Thymus (tissue), 11 donors: ENCODE measurements around the gene CHI3L2. TPM values are rescaled to one million over a fixed set of nuclear protein-coding genes. Genes with fewer than 3 reads are reported as not detected.

Source experiments
- DNase-seq, 9 donors: peaks; one replicate each; pipeline ENCODE4 v3.0.0-alpha.2; 2013; ENCODE audit warnings: low spot score in 9 of 9, low read depth in 6 of 9, missing footprints in 1 of 9
- H3K27ac ChIP-seq, 2 donors: one replicate each; pipeline ENCODE4 v1.5.1; 2013; ENCODE audit warnings: control low read depth in 1 of 2, low read depth in 1 of 2, low read length in 1 of 2, mild to moderate bottlenecking in 1 of 2, moderate library complexity in 1 of 2
- H3K27me3 ChIP-seq, 2 donors: one replicate each; pipeline ENCODE4 v1.5.1; 2013; ENCODE audit warnings: low read length in 1 of 2; ENCODE audit not compliant: control insufficient read depth in 2 of 2, insufficient read depth in 1 of 2
- H3K36me3 ChIP-seq, 2 donors: one replicate each; pipeline ENCODE4 v1.5.1; 2013; ENCODE audit warnings: low read length in 1 of 2, mild to moderate bottlenecking in 1 of 2, moderate library complexity in 1 of 2; ENCODE audit not compliant: control insufficient read depth in 2 of 2, insufficient read depth in 2 of 2
- H3K4me1 ChIP-seq, 2 donors: one replicate each; pipeline ENCODE4 v1.5.1; 2013; ENCODE audit warnings: low read length in 2 of 2; ENCODE audit not compliant: control insufficient read depth in 2 of 2, insufficient read depth in 2 of 2
- H3K4me3 ChIP-seq, 2 donors: one replicate each; pipeline ENCODE4 v1.5.1; 2013; ENCODE audit warnings: low read length in 2 of 2, control low read depth in 1 of 2, mild to moderate bottlenecking in 1 of 2
- H3K9me3 ChIP-seq, 2 donors: one replicate each; pipeline ENCODE4 v1.5.1; 2013; ENCODE audit warnings: low read length in 1 of 2, mild to moderate bottlenecking in 1 of 2; ENCODE audit not compliant: control insufficient read depth in 2 of 2, insufficient read depth in 1 of 2
- WGBS: extraction: QIAGEN DNeasy Blood & Tissue Kit; methylation state at CpG from one replicate; pipeline ENCODE4 v1.1.7; 2013; 5-methylcytosine and 5-hydroxymethylcytosine counted together
- polyA plus RNA-seq: library from polyadenylated mRNA; stranded (reverse); fragments of 200-250 nt; gene quantifications from one replicate; pipeline ENCODE4 v1.2.3, GENCODE V29; 2013
- total RNA-seq: library from RNA; stranded (reverse); fragments of 120-200 nt; gene quantifications from one replicate; pipeline ENCODE4 v1.2.4, GENCODE V29; 2013
- donor health status: healthy.

The CHI3L2 gene
- total and polyA plus RNA-seq, 2 donors = 190 to 291 TPM

- Histone ChIP-seq H3K4me3 (peak overlapping the region; percentile 33), H3K36me3 (no peaks in the 10 kb centered on the region), H3K27ac (peak overlapping the region; percentile 89 to 90), H3K9me3 (no peaks in the 10 kb centered on the region), H3K4me1 (peaks cover 69 to 88% of the 10 kb centered on the region in 2 donors), H3K27me3 (no peaks in the 10 kb centered on the region)
- 30% methylated on average over 10 of the region's 10 CpGs for WGBS
- peak in 5 of 9 donors; percentile 70 to 86 (median 77) for DNase-seq
These were observed 5.0 kb upstream of the CHI3L2 start for GRCh38 chr1:111222308-111223125.

DNA sequence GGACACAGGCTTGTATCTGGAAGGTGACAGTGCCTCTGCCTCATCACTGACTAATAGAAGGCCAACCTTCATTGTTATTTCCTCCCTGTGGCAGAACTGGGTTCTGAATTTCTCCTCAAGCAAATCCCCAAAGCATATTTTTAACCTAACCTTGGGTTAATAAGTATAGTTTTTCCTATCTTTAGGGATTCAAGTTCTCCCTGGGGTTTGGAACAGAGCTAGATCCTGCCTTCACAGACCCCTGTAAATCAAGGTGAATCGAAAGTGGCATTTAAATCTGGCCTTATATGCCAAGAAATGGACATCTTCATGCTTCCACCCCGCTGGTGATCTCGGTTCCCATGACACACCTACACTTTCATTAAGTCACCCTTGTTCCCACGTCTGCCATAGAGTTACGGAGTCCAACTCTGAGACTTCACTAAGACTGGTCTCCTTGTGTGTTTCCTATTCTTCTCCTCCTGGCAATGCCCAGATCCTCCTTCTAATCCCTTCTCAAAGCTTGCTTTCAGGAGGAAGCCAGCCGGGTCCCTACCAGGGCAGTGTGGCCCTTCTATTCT lies 4.3 kb upstream of the CHI3L2 start:
- Histone ChIP-seq H3K4me3 (no peak overlapping the region), H3K36me3 (no peaks in the 10 kb centered on the region), H3K4me1 (peaks cover 72 to 90% of the 10 kb centered on the region in 2 donors), H3K9me3 (no peaks in the 10 kb centered on the region), H3K27ac (peak overlapping the region; percentile 61 to 64), H3K27me3 (no peaks in the 10 kb centered on the region)
- WGBS = 90% methylated on average over 6 of the region's 6 CpGs
- DNase-seq = no peak

DNA sequence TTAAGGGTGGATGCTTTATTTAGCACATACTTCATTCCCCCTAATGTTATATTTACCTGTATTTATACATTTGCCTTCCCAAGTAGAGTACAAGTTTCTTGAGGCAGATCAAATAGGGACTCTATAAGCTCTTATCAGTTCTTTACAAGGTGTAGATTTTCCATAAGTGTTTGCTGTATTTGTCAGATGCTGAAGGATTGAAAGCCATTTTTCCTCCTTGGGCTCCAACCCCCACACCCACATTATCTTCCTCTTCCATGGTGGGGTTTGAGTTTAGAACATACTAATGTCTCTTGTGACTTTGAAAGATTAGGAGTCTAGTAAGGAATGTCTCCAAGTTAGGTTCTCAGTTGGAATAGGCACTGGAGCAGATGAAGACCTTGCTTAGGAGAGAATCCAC lies 2.4 kb upstream of the CHI3L2 start:
- Histone ChIP-seq H3K4me3 (peak overlapping the region; percentile 23 to 37), H3K4me1 (peaks cover 68 to 88% of the 10 kb centered on the region in 2 donors), H3K27ac (peak overlapping the region; percentile 92 to 99), H3K9me3 (peaks cover 0 to 4% of the 10 kb centered on the region in 2 donors), H3K27me3 (no peaks in the 10 kb centered on the region), H3K36me3 (no peaks in the 10 kb centered on the region)
- DNase-seq = no peak

DNA sequence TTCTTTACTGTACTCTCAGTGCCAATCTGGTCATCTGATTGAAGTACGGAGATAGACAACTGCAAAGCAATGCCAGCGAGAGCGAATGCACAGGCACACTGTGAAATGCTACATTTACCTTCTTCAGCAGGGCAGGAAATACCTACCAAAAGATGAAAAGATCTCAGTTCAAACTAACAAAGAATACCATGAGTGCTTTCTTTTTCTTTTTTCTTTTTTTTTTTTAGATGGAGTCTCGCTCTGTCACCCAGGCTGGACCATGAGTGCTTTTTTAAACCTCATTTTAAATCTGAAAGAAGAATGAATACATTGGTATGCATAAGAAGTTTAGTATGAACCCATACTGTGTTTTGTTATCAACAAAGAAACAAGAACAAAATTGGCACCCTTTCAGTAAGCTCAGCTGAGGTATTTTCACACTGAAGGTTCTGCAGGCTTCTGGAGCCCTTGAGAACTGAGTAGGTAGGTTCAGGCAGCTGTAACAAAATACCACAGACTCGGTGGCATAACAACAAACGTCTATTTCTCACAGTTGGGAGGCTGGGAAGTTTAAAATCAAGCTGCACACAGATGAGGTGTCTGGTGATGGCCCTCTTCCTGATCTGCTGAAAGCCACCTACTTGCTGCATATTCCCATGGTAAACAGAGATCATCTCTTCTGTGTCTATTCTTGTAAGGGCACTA lies 1.7 kb upstream of the CHI3L2 start:
- DNase-seq = peak in 6 of 9 donors; percentile 76 to 92 (median 80)

DNA sequence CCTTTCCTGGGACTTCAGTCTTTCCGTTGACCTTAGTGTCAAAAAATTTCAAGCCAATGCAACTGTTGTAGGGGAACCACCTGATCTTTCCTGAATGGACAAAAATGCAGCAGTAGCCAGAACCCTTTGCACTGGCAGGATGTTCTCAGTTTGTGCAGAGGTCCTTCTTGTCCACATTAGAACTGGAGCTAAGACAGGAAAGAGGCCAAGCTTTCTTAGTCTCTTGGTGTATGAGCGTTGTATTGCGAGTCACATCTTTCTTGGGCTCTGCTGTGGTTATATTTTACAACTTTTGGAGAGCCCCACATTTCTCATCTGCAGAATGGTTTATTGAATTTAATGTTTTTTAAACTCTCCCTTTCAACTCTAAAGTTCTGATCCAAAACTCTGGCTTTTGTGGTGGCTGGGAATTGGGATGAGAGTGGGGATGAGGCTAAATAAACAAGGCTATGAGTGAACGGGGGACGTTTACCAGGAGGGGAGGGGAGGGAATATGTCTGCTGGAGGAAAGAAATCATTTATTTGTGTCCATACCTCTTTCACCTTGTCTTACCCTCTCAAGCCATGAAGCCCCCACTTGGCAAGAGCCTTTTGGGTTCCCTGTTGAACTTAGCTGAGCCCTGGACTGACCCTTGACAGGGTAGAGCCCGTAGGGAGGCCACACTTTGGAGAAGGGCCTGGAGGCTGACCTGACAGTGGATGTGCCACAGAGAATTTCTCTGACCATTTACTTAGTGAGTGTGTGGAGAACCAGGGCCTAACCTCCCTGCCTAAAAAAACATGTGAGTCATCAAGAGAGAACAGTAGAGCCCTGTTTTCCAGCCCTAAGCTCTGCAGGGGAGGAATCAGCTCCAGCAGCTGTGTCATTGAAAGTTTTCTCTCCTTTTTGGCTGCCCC lies 586 bp downstream of the CHI3L2 start:
- Histone ChIP-seq H3K4me3 (peak overlapping the region; percentile 3 to 4), H3K27me3 (no peaks in the 10 kb centered on the region), H3K9me3 (peaks cover 0 to 4% of the 10 kb centered on the region in 2 donors), H3K4me1 (peaks cover 53 to 73% of the 10 kb centered on the region in 2 donors), H3K36me3 (peaks cover 0 to 5% of the 10 kb centered on the region in 2 donors), H3K27ac (peak overlapping the region; percentile 97 to 99)
- 83% methylated on average over 6 of the region's 6 CpGs for WGBS
- peak in 1 of 9 donors; percentile 44 for DNase-seq

More for the DNA sequence above, 1.7 kb upstream of the CHI3L2 start:
- whole genome bisulfite sequencing = 4% methylated on average over 6 of the region's 6 CpGs
- Histone ChIP-seq H3K27ac (peak overlapping the region; percentile 97 to 99), H3K27me3 (no peaks in the 10 kb centered on the region), H3K36me3 (no peaks in the 10 kb centered on the region), H3K4me3 (peak overlapping the region; percentile 23 to 37), H3K4me1 (peaks cover 67 to 88% of the 10 kb centered on the region in 2 donors), H3K9me3 (peaks cover 0 to 4% of the 10 kb centered on the region in 2 donors)

- 92% methylated on average over 2 of the region's 2 CpGs for WGBS
- H3K27me3 ChIP-seq = no peaks in the 10 kb centered on the region
- H3K4me3 ChIP-seq = peak overlapping the region in 1 of 2 donors; percentile 4
- H3K27ac ChIP-seq = peak overlapping the region; percentile 97 to 99
- peaks cover 0 to 8% of the 10 kb centered on the region in 2 donors for H3K36me3 ChIP-seq
- DNase-seq = no peak
- peaks cover 0 to 4% of the 10 kb centered on the region in 2 donors for H3K9me3 ChIP-seq
- H3K4me1 ChIP-seq = peaks cover 50 to 68% of the 10 kb centered on the region in 2 donors
These were observed 1.2 kb downstream of the CHI3L2 start for GRCh38 chr1:111228748-111229126.

DNA sequence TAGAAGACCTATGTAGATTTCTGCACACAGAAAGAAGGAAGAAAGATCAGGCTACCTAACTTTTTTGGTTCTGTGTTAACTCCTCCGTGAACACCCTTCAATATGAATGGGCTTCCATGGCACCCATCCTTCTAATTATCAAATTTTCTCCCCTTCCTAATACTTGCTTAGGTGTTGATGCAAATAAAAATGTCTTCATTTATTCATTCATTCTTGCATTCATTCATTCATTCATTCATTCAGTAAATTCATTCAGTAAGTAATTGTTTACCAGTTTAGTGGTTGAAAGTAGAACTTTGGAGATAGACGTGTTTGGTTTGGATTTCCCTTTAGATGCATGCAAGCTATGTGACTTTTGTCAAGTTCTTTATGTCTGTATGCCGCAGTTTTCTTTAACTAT lies 4.6 kb downstream of the CHI3L2 start:
- peak overlapping the region; percentile 51 to 74 for H3K4me3 ChIP-seq
- H3K27ac ChIP-seq = no peak overlapping the region
- peaks cover 26 to 38% of the 10 kb centered on the region in 2 donors for H3K36me3 ChIP-seq
- no peaks in the 10 kb centered on the region for H3K27me3 ChIP-seq
- H3K4me1 ChIP-seq = peaks cover 39 to 41% of the 10 kb centered on the region in 2 donors
- DNase-seq = no peak
- H3K9me3 ChIP-seq = peaks cover 0 to 4% of the 10 kb centered on the region in 2 donors
- 86% methylated on average over 3 of the region's 3 CpGs for WGBS

GRCh38 chr1:111234258-111234657 lies 6.7 kb downstream of the CHI3L2 start:
- Histone ChIP-seq H3K9me3 (peaks cover 0 to 1% of the 10 kb centered on the region in 2 donors), H3K36me3 (peaks cover 41 to 60% of the 10 kb centered on the region in 2 donors), H3K27me3 (no peaks in the 10 kb centered on the region), H3K4me3 (no peak overlapping the region), H3K27ac (no peak overlapping the region), H3K4me1 (peaks cover 17 to 20% of the 10 kb centered on the region in 2 donors)
- 97% methylated on average over 4 of the region's 4 CpGs for WGBS
- DNase-seq = no peak
